Ishikawa (cell line): ENCODE measurements around the gene BMPR1B.

Source experiments
- CEBPB ChIP-seq: IDR thresholded peaks from 2 replicates; pipeline ENCODE4 v1.6.1; 2012
- EP300 ChIP-seq: IDR thresholded peaks from 2 replicates; pipeline ENCODE4 v1.6.1; 2012; ENCODE audit warnings: borderline replicate concordance
- TAF1 ChIP-seq: IDR thresholded peaks from 2 replicates; pipeline ENCODE4 v1.6.1; 2012; ENCODE audit warnings: low read depth, mild to moderate bottlenecking
- TCF12 ChIP-seq: IDR thresholded peaks from 2 replicates; pipeline ENCODE4 v1.6.1; 2012; ENCODE audit warnings: low read depth
- TF ChIP-seq, protein P1 (sequence below): IDR thresholded peaks from 2 replicates; pipeline ENCODE4 v1.6.1; 2012
- TF ChIP-seq, protein P2 (sequence below): IDR thresholded peaks from 2 replicates; pipeline ENCODE4 v1.6.1; 2012; ENCODE audit warnings: low read depth, mild to moderate bottlenecking

DNA sequence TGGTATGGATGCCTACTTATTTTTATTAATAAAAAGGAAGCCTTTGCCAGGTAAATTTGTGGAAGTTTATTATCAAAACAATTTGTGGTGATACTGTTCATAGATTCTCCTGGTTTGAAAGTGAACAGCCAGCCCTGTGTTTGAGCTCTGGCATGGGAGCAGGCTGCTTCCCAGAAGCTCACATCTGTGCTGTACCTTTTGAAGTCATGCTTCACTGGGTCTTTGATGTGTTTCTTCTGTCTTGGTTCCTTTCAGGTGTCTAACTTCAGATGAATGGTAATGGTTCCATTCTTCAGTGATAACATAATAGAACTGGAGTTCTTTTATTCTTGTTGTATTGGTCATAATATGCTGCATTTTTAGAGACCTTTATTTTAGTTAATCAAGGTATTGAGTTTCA, 85.5 kb downstream of the BMPR1B start:
- TF ChIP-seq, protein P1, sequence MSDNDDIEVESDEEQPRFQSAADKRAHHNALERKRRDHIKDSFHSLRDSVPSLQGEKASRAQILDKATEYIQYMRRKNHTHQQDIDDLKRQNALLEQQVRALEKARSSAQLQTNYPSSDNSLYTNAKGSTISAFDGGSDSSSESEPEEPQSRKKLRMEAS, result no peak
- TF ChIP-seq TAF1, result no peak
- TF ChIP-seq, protein P2, sequence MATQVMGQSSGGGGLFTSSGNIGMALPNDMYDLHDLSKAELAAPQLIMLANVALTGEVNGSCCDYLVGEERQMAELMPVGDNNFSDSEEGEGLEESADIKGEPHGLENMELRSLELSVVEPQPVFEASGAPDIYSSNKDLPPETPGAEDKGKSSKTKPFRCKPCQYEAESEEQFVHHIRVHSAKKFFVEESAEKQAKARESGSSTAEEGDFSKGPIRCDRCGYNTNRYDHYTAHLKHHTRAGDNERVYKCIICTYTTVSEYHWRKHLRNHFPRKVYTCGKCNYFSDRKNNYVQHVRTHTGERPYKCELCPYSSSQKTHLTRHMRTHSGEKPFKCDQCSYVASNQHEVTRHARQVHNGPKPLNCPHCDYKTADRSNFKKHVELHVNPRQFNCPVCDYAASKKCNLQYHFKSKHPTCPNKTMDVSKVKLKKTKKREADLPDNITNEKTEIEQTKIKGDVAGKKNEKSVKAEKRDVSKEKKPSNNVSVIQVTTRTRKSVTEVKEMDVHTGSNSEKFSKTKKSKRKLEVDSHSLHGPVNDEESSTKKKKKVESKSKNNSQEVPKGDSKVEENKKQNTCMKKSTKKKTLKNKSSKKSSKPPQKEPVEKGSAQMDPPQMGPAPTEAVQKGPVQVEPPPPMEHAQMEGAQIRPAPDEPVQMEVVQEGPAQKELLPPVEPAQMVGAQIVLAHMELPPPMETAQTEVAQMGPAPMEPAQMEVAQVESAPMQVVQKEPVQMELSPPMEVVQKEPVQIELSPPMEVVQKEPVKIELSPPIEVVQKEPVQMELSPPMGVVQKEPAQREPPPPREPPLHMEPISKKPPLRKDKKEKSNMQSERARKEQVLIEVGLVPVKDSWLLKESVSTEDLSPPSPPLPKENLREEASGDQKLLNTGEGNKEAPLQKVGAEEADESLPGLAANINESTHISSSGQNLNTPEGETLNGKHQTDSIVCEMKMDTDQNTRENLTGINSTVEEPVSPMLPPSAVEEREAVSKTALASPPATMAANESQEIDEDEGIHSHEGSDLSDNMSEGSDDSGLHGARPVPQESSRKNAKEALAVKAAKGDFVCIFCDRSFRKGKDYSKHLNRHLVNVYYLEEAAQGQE, result no peak
- no peak for TF ChIP-seq TCF12
- no peak for TF ChIP-seq EP300
- no peak for TF ChIP-seq CEBPB
